HG02763 (cell line): ENCODE data around the gene METTL25.
A peak's percentile ranks its signal among the peaks of the same experiment; 100 is the strongest.
"Not testable (repeated sequence)": the region's sequence is repeated elsewhere in the genome, so short reads cannot be mapped to it uniquely, and the experiment has no call there.

Experiments used
- ATAC-seq: cut with Tn5 transposase; IDR thresholded peaks from one replicate; pipeline ENCODE4 v1.9.1; 2021; ENCODE audit warnings: mild to moderate bottlenecking, moderate library complexity; ENCODE audit not compliant: unreplicated experiment

The METTL25 gene

GRCh38 chr12:82358200-82359114, at the start of gene METTL25, which contains the start of gene CCDC59:
METTL25 (plus strand) TSS chr12:82358529; CDS start chr12:82358566, 37 bp downstream.
CCDC59 (minus strand) TSS chr12:82358387; CDS start chr12:82358376, 11 bp downstream.
- peak; percentile 94 for ATAC-seq

- no peak for ATAC-seq
These were observed 43.9 kb upstream of the METTL25 start for GRCh38 chr12:82314406-82314892.

- no peak for ATAC-seq
These were observed 39.1 kb upstream of the METTL25 start for GRCh38 chr12:82319276-82319675.

- ATAC-seq, result no peak
These were observed 32.6 kb upstream of the METTL25 start for GRCh38 chr12:82325540-82326336.

- ATAC-seq, result no peak
These were observed 31.3 kb upstream of the METTL25 start for GRCh38 chr12:82326905-82327503.

GRCh38 chr12:82327861-82328260, 30.5 kb upstream of the METTL25 start:
- no peak for ATAC-seq

GRCh38 chr12:82329508-82329907, 28.8 kb upstream of the METTL25 start:
- ATAC-seq, result no peak

- ATAC-seq, result no peak
These were observed 8.2 kb upstream of the METTL25 start for GRCh38 chr12:82350161-82350560.

GRCh38 chr12:82351390-82351789, 6.9 kb upstream of the METTL25 start:
- no peak for ATAC-seq

GRCh38 chr12:82357340-82357739, 989 bp upstream of the METTL25 start:
- ATAC-seq, result no peak

GRCh38 chr12:82357845-82358199, 507 bp upstream of the METTL25 start:
- ATAC-seq, result no peak

- ATAC-seq, result no peak
These were observed 768 bp downstream of the METTL25 start for GRCh38 chr12:82359115-82359478.

GRCh38 chr12:82360834-82361233, 2.5 kb downstream of the METTL25 start:
- ATAC-seq, result not testable (repeated sequence)

- no peak for ATAC-seq
These were observed 3.2 kb downstream of the METTL25 start for GRCh38 chr12:82361461-82361915.

GRCh38 chr12:82363990-82364389, 5.7 kb downstream of the METTL25 start:
- ATAC-seq, result no peak

- peak; percentile 57 for ATAC-seq
These were observed 7.9 kb downstream of the METTL25 start for GRCh38 chr12:82366197-82366596.

GRCh38 chr12:82375201-82375600, 16.9 kb downstream of the METTL25 start:
- ATAC-seq, result no peak

- ATAC-seq, result no peak
These were observed 20.7 kb downstream of the METTL25 start for GRCh38 chr12:82378997-82379396.

GRCh38 chr12:82383930-82384552, 25.7 kb downstream of the METTL25 start:
- ATAC-seq, result no peak

- no peak for ATAC-seq
These were observed 40.5 kb downstream of the METTL25 start for GRCh38 chr12:82398879-82399278.

- no peak for ATAC-seq
These were observed 42.5 kb downstream of the METTL25 start for GRCh38 chr12:82400819-82401218.
